ENCODE measurements around the gene P2RX7.
A peak's percentile ranks its signal among the peaks of the same experiment; 100 is the strongest.

P2RX7 gene

DNA sequence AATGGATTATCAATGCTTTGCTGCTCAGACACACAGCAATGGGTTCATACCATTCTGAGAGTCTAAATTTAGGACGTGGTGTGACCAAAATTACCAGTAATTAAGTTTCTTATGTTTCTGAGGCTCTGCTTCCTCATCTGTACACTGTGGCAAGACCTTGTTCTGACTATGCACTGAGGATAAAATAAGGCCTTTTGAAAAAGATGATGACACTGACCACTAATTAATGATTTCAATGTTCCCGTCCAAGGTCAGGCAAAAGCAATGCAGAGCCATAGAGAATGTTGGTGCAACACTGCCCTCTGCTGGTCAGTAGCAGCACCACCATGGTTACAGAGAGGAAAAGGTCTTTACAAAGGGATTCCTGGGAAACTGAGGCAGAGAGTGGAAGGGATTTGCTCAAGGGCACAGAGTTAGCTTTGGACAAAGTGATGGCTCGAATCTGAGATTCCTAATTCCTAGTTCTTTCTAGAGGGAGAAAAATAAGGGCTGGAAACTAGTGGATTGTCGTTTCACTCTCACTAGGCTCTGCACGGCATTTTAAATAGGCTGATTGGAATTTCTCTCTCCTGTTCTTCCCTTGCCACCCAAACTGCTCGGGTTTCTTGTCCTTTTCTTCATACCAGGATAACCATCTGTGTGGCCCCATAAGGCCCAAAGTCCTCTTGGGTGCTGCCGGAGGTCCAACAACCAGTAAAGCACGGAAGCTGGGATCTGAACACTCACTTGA, 22.3 kb upstream of the P2RX7 start:
- DNase-seq (ENCODE audit: low read depth in 3 of 3): peak; percentile 44 to 50 (median 45)

DNA sequence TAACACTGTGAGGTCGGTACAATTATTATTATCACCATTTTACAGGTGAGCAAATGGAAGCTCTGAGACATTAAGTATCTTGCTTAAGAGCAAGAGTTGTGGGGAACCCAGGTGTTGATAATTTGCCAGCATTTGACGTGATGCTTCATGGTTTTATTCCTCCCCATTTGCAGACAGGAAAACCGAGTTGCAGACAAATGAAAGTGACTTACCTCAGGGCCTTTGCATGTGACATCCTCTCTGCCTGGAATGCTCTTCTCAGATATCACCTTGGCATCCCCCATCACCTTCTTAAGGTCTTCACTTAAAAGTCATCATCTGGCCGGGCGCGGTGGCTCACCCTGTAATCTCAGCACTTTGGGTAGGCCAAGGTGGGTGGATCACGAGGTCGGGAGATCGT, 21.0 kb upstream of the P2RX7 start:
- DNase-seq (ENCODE audit: low read depth in 3 of 3): no peak

GRCh38 chr12:121112496-121112895, 20.2 kb upstream of the P2RX7 start:
- DNase-seq (ENCODE audit: low read depth in 3 of 3): no peak

- no peak for DNase-seq (ENCODE audit: low read depth in 3 of 3)
Observed at GRCh38 chr12:121113057-121113456, 19.6 kb upstream of the P2RX7 start.

DNA sequence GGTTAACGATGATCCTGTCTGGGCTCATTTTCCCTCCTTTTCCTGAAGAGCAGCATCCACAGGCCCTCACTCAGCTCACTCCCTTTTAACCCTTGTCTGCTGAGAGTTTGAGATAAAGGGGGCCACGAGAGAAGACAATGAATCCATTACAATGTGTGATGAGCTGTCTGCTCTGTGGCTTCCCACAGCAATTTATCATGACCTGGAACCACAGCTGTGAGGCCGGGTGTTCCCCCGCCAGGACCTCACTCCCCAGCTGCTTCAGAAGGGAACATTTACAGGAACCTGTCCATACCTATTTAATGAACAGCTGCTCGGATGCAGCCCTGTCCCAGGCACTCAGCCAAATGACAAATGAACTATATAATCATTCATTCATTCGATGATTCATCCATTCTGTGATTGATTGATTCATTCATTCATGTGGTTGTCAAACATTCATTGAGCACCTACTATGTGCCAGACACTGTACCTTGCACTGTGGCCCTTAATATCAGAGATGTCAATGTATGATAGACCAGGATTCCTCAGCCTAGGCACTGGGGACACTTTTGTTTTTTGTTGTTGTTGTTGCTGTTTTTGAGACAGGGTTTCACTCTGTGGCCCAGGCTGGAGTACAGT, 18.5 kb upstream of the P2RX7 start:
- DNase-seq (ENCODE audit: low read depth in 3 of 3): no peak

GRCh38 chr12:121114806-121115205, 17.9 kb upstream of the P2RX7 start:
- DNase-seq (ENCODE audit: low read depth in 3 of 3): no peak

GRCh38 chr12:121115530-121115929, 17.1 kb upstream of the P2RX7 start:
- no peak for DNase-seq (ENCODE audit: low read depth in 3 of 3)

DNA sequence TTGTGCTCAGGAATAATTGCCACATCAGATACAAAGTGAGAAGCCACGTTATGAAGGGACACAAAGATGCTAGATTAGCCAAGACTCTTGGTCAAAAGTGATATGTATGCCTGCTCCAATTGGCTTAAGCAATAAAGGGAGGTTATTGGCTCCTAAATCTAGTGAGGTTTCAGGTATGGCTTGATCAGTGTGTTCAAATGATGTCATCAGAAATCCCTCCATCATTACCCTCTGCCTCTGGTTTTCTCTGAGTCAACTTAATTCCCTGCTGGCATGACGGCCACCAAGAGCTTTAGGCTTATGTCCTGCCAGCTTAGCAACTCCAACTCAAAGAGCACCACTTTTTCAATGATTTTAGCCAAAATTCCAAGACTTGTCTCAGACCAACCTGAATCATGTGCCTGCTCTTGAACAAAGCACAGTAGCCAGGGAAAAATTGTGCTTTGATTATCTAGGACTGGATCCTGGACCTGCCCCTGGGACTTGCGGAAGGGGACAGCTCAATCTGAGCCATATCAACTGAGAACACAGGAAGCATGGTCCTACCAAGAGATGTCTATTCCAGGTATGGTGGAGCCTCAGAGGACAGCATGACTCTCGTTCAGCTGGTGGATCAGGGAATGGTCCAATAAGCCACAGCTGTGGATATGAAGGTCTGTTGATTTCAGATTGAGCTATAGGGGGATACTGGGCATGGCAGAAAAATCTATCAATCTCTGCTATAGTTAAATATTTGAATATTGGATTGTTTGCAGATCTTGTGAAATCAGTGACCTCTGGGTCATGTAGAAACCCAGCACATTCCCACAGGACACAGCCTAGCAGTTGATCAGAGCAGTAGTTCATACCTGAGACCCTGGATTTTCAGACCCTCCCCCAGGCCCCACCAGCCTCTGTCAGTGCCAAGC, 16.1 kb upstream of the P2RX7 start:
- no peak for DNase-seq (ENCODE audit: low read depth in 3 of 3)

GRCh38 chr12:121117226-121117777, 15.4 kb upstream of the P2RX7 start:
- DNase-seq (ENCODE audit: low read depth in 3 of 3): no peak

GRCh38 chr12:121120323-121120722, 12.4 kb upstream of the P2RX7 start:
- no peak for DNase-seq (ENCODE audit: low read depth in 3 of 3)

DNA sequence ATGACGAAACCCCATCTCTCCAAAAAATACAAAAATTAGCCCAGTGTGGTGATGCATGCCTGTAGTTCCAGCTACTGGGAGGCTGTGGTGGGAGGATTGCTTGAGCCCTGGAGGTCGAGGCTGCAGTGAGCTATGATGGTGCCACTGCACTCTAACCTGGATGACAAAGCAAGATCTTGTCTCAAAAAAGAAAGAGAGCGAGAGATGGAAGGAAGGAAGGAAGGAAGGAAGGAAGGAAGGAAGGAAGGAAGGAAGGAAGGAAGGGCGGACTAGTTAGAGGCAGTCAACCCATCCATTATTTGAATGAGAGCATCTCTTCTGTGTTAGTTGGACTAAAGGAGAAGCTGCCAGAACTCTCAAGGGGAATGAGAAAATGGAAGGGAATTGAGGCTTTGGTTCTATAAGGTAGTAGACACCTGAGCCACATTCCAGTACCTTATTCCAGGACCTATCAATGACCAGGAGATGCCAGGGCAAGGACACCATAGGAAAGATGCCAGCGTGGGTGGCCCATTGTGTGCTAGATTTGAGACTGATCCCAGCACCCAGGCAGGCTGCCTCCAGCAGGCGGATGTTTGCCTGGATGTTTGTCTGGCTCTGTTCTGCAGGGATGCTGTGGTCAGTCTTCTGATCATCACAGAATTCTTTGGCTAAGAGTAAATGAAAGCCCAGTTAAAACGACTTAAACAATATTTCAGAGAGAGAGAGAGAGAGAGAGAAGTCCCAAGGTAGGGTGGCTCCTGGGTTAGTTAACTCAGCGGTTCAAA, 11.5 kb upstream of the P2RX7 start:
- no peak for DNase-seq (ENCODE audit: low read depth in 3 of 3)

DNA sequence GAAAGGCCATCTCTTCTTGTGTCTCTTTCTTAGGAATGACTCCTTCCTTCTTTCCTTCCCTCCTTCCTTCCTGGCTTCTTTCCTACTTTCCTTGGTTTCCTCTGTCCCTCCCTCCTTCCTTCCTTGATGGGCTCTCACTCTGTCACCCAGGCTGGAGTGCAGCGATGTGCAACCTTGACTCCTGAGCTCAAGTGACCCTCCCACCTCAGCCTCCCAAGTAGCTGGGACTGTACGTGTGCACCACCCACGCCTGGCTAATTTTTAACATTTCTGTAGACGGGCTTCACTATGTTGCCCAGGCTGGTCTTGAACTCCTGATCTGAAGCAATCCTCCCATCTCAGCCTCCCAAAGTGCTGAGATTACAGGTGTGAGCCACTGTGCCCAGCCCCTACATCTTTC, 10.9 kb upstream of the P2RX7 start:
- DNase-seq (ENCODE audit: low read depth in 3 of 3): no peak

- DNase-seq (ENCODE audit: low read depth in 3 of 3): no peak
Observed at GRCh38 chr12:121123488-121123887, 9.2 kb upstream of the P2RX7 start.

GRCh38 chr12:121124402-121125109, 8.1 kb upstream of the P2RX7 start:
- DNase-seq (ENCODE audit: low read depth in 3 of 3): no peak

DNA sequence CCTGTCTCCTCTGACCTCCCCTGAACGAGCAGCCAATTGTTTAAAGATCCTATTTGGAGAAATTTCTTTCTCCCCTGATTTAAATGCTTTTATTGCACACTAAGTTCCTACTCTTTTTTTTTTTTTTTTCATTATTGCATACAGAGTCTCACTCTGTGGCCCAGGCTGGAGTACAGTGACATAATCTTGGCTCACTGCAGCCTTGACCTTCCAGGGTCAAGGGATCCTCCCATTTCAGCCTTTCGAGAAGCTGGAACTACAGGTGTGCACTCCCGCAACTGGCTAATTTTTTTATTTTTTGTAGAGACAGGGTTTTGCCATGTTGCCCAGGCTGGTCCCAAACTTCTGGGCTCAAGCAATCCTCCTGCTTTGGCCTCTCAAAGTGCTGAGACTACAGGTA, 5.2 kb upstream of the P2RX7 start:
- DNase-seq (ENCODE audit: low read depth in 3 of 3): no peak

DNA sequence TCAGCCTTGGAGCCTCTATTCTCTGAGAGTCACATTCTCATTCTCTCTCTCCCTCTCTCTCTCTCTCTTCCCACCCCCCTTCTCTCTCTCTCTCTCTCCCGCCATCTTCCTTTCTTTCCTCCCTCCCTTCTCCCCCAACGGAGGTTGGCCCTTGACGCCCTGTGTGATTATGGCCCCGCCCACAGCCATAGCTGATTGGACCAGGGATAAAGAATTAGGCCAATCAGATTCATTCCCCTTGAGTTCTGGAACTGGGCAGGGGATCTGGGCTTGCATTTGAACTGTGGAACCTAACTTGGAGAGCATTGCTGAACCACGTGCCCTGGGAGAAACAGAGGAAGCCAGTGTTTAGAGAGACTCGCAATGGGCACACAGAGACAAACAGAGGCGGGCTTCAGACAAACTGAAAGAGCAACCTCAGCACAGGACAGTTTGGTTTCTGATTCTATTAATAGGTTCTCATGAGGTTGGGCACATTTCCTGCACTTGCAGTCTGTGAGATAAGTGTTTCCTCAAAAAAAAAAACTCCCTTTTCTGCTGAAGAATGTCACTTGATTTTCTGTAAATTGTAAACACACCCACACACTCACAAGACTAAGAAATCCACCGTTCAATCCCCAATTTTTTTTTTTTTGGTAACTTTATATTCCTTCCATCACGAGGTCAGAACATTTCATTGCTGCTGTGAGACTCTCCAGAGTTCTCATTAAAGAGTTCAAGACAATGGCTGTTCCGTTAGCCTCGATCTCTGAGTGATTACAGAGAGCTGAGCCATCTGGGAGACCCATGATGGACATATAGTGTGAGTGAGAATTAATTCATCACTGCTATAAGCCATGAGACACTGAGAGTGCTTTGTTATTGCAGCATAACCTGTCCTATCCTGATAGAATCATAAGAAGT, 3.5 kb upstream of the P2RX7 start:
- peak; percentile 59 to 83 (median 77) for DNase-seq (ENCODE audit: low read depth in 3 of 3)

DNA sequence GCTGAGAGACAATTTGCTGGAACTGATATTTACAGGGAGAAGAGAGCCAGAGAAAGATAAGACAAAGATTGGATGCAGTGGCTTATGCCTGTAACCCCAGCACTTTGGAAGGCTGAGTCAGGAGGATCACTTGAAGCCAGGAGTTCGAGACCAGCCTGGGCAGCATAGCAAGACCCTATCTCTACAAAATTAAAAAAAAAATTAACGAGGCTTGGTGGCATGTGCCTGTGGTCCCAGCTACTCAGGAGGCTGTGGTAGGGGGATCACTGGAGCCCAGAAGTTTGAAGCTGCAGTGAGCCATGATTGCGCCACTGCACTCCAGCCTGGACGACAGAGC, 2.9 kb upstream of the P2RX7 start:
- no peak for DNase-seq (ENCODE audit: low read depth in 3 of 3)

- DNase-seq (ENCODE audit: low read depth in 3 of 3): no peak
Observed at GRCh38 chr12:121130866-121131373, 1.8 kb upstream of the P2RX7 start.

GRCh38 chr12:121131941-121132341, 735 bp upstream of the P2RX7 start:
- no peak for DNase-seq (ENCODE audit: low read depth in 3 of 3)

- DNase-seq (ENCODE audit: low read depth in 3 of 3): no peak
Observed at GRCh38 chr12:121133838-121134237, 1.2 kb downstream of the P2RX7 start.
